T-helper 2 cell treated with Interferon-gamma antibody and Interleukin-4, amounts not matched to agents 5 μg/mL and 100 μg/mL, for 36 hours (primary cell): Measurements from ENCODE around the gene SLC19A1.

Source experiments
- DNase-seq: peaks from one replicate; pipeline ENCODE4 v3.0.0; 2021; ENCODE audit warnings: low spot score
- H3K27ac Mint-ChIP-seq: one replicate; pipeline ENCODE4 v1.8.0; 2021; ENCODE audit warnings: mild to moderate bottlenecking, mixed read lengths
- H3K27me3 Mint-ChIP-seq: one replicate; pipeline ENCODE4 v1.8.0; 2021; ENCODE audit warnings: low read depth, mixed read lengths
- H3K36me3 Mint-ChIP-seq: one replicate; pipeline ENCODE4 v1.8.0; 2021; ENCODE audit warnings: low read depth, mixed read lengths
- H3K4me1 Mint-ChIP-seq: one replicate; pipeline ENCODE4 v1.8.0; 2021; ENCODE audit warnings: low read depth, mixed read lengths
- H3K4me3 Mint-ChIP-seq: one replicate; pipeline ENCODE4 v1.8.0; 2022; ENCODE audit warnings: mild to moderate bottlenecking, moderate library complexity, mixed read lengths
- H3K9me3 Mint-ChIP-seq: one replicate; pipeline ENCODE4 v1.8.0; 2021; ENCODE audit warnings: mixed read lengths

SLC19A1 gene

GRCh38 chr21:45548711-45549491 is 6.7 kb upstream of the SLC19A1 start:
- Mint-ChIP-seq H3K4me1 (peaks cover 20% of the 10 kb centered on the region), H3K27me3 (no peaks in the 10 kb centered on the region), H3K27ac (peak overlapping the region; percentile 89), H3K36me3 (no peaks in the 10 kb centered on the region), H3K9me3 (no peaks in the 10 kb centered on the region), H3K4me3 (peak overlapping the region; percentile 59)
- DNase-seq = no peak

- Mint-ChIP-seq H3K4me3 (no peak overlapping the region), H3K4me1 (peaks cover 20% of the 10 kb centered on the region), H3K27me3 (no peaks in the 10 kb centered on the region), H3K36me3 (no peaks in the 10 kb centered on the region), H3K9me3 (no peaks in the 10 kb centered on the region), H3K27ac (no peak overlapping the region)
- no peak for DNase-seq
Observed at GRCh38 chr21:45547545-45547900, 5.3 kb upstream of the SLC19A1 start.

GRCh38 chr21:45546636-45547544 is 4.7 kb upstream of the SLC19A1 start:
- Mint-ChIP-seq H3K27me3 (no peaks in the 10 kb centered on the region), H3K36me3 (no peaks in the 10 kb centered on the region), H3K27ac (no peak overlapping the region), H3K4me1 (peaks cover 20% of the 10 kb centered on the region), H3K4me3 (no peak overlapping the region), H3K9me3 (no peaks in the 10 kb centered on the region)
- DNase-seq = no peak

DNA sequence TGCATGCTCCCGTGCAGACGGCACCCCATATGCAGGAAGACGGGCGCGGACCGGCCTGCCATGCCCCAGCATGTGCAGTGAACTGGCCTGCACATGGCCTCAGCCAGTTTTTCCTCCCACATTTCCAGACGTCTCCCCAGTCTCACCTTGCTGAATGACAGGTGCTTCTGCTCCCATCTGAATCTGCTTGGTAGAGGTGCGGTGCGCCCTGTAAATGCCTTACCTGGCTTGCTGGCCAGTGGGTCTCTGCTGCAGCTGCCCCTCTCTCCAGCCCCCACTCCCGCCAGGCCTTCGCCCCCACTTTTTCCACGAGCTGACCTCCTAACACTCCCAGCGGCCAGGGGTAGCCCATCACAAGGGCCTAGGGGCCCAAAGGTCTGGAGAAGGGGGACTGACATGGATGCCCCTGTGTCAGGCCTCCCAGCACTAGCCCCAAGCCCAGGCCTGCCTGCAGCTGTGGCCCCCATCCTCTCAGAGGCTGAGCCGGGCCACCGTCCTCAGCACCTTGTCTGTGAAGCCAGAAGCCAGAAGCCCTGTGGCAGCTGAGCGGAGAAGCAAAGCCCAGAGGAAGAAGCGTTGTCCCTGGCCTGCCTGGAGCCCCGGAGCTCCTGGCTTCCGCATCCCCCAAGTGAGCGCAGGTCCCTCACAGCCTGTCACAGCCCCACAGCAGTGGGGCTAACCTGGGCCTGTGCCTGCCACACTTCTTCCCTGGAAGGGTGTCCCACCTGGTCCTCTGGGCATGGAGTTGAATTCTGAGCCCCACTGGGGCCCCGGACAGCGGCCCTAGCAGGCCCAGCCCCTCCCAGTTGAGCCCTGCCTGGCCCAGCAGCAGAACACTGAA is 3.7 kb upstream of the SLC19A1 start:
- DNase-seq = no peak
- Mint-ChIP-seq H3K9me3 (no peaks in the 10 kb centered on the region), H3K27ac (no peak overlapping the region), H3K4me3 (no peak overlapping the region), H3K27me3 (no peaks in the 10 kb centered on the region), H3K4me1 (peaks cover 13% of the 10 kb centered on the region), H3K36me3 (no peaks in the 10 kb centered on the region)

GRCh38 chr21:45545236-45545570 is 3.0 kb upstream of the SLC19A1 start:
- no peak overlapping the region for H3K27ac Mint-ChIP-seq
- H3K36me3 Mint-ChIP-seq = no peaks in the 10 kb centered on the region
- no peak overlapping the region for H3K4me3 Mint-ChIP-seq
- peaks cover 11% of the 10 kb centered on the region for H3K4me1 Mint-ChIP-seq
- no peak for DNase-seq
- H3K9me3 Mint-ChIP-seq = no peaks in the 10 kb centered on the region
- no peaks in the 10 kb centered on the region for H3K27me3 Mint-ChIP-seq

DNA sequence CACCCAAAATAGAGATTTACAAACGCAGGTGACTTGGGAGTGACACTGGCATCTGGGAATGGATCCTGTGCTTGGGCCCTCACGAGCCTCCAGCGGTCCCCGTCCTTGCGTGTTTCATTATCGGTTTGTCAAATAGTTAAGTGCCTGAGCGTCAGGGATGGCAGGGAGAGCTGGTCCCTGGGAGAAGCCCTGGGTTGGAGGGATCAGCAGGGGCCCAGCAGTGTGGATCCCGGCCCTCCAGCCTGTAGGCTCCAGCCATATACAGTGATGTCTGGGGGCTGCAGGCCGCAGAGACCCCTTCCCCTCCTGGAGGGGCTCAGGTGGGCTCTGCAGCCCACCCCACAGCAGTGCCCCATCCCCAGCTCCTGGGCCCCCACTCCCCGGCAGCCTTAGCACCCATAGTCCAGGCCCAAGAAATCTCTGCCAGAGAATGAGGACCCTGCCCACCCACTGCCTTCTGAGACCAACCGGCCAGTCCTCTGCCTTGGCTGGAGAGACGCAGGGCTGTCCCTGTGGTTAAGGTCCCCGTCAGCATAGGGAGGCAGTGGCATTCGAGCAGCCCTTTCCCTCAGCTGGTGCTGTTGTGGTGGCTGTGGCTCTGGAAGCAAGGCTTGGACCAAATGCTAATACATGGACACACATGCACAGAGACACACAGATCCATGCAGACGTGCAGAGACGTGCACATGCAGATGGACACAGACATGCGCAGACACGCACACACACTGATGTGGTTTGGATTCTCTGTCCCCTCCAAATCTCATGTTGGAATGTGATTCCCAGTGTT is 2.4 kb upstream of the SLC19A1 start:
- no peak for DNase-seq
- H3K27me3 Mint-ChIP-seq = no peaks in the 10 kb centered on the region
- no peaks in the 10 kb centered on the region for H3K36me3 Mint-ChIP-seq
- H3K9me3 Mint-ChIP-seq = no peaks in the 10 kb centered on the region
- no peak overlapping the region for H3K4me3 Mint-ChIP-seq
- peaks cover 13% of the 10 kb centered on the region for H3K4me1 Mint-ChIP-seq
- H3K27ac Mint-ChIP-seq = no peak overlapping the region

DNA sequence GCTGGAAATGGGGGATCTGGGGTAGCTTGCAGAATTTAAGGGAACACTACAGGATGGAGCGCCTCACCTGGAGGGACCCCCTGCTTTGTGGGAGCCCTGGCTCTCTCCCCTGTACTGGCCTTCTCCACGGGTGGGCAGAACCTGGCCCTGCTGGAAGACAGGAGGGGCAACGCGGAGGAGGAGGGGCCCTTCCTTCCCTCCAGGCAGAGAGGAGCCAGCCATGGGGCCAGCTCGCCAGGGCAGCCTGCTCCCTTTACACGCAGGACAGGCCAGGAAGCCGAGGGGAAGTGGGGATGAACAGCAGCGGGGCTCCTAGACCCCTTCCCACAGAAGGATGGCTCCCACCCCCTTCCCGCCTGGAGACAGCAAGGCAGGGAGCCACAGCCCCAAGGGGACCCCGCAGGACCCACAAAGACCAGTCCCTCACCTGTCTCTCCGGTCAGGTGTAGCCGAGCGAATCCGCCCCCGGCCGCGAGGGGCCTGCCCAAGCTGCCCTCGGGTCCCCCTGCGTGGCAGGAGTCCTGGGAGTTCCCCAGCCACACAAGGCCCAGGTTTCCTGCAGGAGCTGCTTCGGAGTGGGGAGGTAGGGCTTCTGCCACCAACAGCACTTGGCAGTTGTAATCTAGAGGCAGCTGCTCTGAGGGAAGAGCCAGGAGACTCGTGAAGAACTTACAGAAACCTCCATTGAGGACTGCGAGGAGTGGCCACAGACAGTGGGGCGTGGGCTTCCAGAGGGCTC is 1.6 kb upstream of the SLC19A1 start:
- Mint-ChIP-seq H3K27me3 (no peaks in the 10 kb centered on the region), H3K4me3 (peak overlapping the region; percentile 56), H3K4me1 (peaks cover 9% of the 10 kb centered on the region), H3K27ac (no peak overlapping the region), H3K36me3 (no peaks in the 10 kb centered on the region), H3K9me3 (no peaks in the 10 kb centered on the region)
- DNase-seq = no peak

- peaks cover 9% of the 10 kb centered on the region for H3K4me1 Mint-ChIP-seq
- no peaks in the 10 kb centered on the region for H3K36me3 Mint-ChIP-seq
- H3K27ac Mint-ChIP-seq = peak overlapping the region; percentile 41
- H3K4me3 Mint-ChIP-seq = peak overlapping the region; percentile 56
- no peaks in the 10 kb centered on the region for H3K27me3 Mint-ChIP-seq
- DNase-seq = no peak
- no peaks in the 10 kb centered on the region for H3K9me3 Mint-ChIP-seq
Observed at GRCh38 chr21:45543371-45543709, 1.1 kb upstream of the SLC19A1 start.

GRCh38 chr21:45542667-45543370 is 579 bp upstream of the SLC19A1 start:
- no peaks in the 10 kb centered on the region for H3K9me3 Mint-ChIP-seq
- H3K27me3 Mint-ChIP-seq = no peaks in the 10 kb centered on the region
- no peak for DNase-seq
- H3K36me3 Mint-ChIP-seq = no peaks in the 10 kb centered on the region
- no peak overlapping the region for H3K4me3 Mint-ChIP-seq
- peaks cover 9% of the 10 kb centered on the region for H3K4me1 Mint-ChIP-seq
- no peak overlapping the region for H3K27ac Mint-ChIP-seq

GRCh38 chr21:45541221-45542039 is 810 bp downstream of the SLC19A1 start:
- H3K4me3 Mint-ChIP-seq = peak overlapping the region; percentile 79

DNA sequence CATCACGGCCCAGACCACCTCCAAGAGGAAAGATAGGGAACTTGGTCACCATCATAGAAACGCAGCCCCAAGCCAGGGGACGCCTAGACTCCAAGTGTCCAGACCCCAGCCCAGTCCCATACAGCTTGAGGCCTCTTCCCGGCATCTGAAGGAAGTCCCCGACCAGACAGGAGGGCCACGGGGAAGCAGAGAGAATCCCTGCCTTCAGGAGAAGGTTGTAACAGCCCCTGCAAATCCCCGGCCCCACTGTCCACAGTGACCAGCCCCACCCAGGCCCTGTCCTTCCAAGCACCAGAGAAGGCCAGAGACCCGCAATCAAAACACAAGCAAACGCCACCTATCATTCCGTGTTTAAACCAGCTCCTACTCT is 1.7 kb downstream of the SLC19A1 start:
- Mint-ChIP-seq H3K9me3 (no peaks in the 10 kb centered on the region), H3K36me3 (peaks cover 3% of the 10 kb centered on the region), H3K4me3 (peak overlapping the region; percentile 79), H3K27me3 (no peaks in the 10 kb centered on the region), H3K4me1 (peaks cover 9% of the 10 kb centered on the region), H3K27ac (no peak overlapping the region)
- DNase-seq = no peak

More at GRCh38 chr21:45541221-45542039, 810 bp downstream of the SLC19A1 start:
- peak overlapping the region; percentile 74 for H3K27ac Mint-ChIP-seq
- no peaks in the 10 kb centered on the region for H3K27me3 Mint-ChIP-seq
- H3K9me3 Mint-ChIP-seq = no peaks in the 10 kb centered on the region
- no peaks in the 10 kb centered on the region for H3K36me3 Mint-ChIP-seq
- peaks cover 9% of the 10 kb centered on the region for H3K4me1 Mint-ChIP-seq
- DNase-seq = peak; percentile 73
